Fibroblast of skin of abdomen (primary cell): ENCODE results near the gene RRAS.

Experiments
- DNase-seq: peaks from one replicate; pipeline ENCODE4 v3.0.0-alpha.2; 2013

Gene RRAS

GRCh38 chr19:49677231-49677900, 37.4 kb upstream of the RRAS start, which contains the start of gene PRMT1:
PRMT1 (plus strand) TSS chr19:49677271; CDS start chr19:49677281, 10 bp downstream.
- DNase-seq, result peak; percentile 42

- DNase-seq, result peak; percentile 100
These were observed 36.9 kb upstream of the RRAS start for GRCh38 chr19:49676784-49677230.

GRCh38 chr19:49676136-49676783, 36.3 kb upstream of the RRAS start:
- DNase-seq, result peak; percentile 91

GRCh38 chr19:49672131-49672919, 32.4 kb upstream of the RRAS start:
- DNase-seq, result peak; percentile 48

- DNase-seq, result no peak
These were observed 29.6 kb upstream of the RRAS start for GRCh38 chr19:49669516-49669915.

- no peak for DNase-seq
These were observed 27.5 kb upstream of the RRAS start for GRCh38 chr19:49667473-49667872.

GRCh38 chr19:49666120-49666444, 26.1 kb upstream of the RRAS start:
- DNase-seq, result no peak

GRCh38 chr19:49665351-49666119, 25.6 kb upstream of the RRAS start, which contains the start of the genes BCL2L12 and IRF3:
BCL2L12 (plus strand) TSS chr19:49665933; CDS start chr19:49666693, 760 bp downstream.
IRF3 (minus strand) TSS chr19:49665857; CDS start chr19:49664838, 1,019 bp downstream.
- peak; percentile 95 for DNase-seq

GRCh38 chr19:49665036-49665350, 25.1 kb upstream of the RRAS start:
- DNase-seq, result no peak

GRCh38 chr19:49664171-49665035, 24.5 kb upstream of the RRAS start:
- DNase-seq, result peak; percentile 68

- no peak for DNase-seq
These were observed 23.3 kb upstream of the RRAS start for GRCh38 chr19:49663224-49663623.

GRCh38 chr19:49662011-49662410, 22.1 kb upstream of the RRAS start:
- no peak for DNase-seq

GRCh38 chr19:49660338-49660961, 20.5 kb upstream of the RRAS start:
- no peak for DNase-seq

- DNase-seq, result no peak
These were observed 18.9 kb upstream of the RRAS start for GRCh38 chr19:49658566-49659442.

GRCh38 chr19:49658139-49658517, 18.2 kb upstream of the RRAS start:
- DNase-seq, result no peak

GRCh38 chr19:49657493-49658138, 17.7 kb upstream of the RRAS start:
- DNase-seq, result no peak

- DNase-seq, result no peak
These were observed 16.6 kb upstream of the RRAS start for GRCh38 chr19:49656456-49657109.

- no peak for DNase-seq
These were observed 15.9 kb upstream of the RRAS start for GRCh38 chr19:49655570-49656455.
